MM.1S (cell line): ENCODE measurements around the gene SLC37A1.

Experiments
- DNase-seq: peaks from one replicate; pipeline ENCODE4 v3.0.0-alpha.2; 2015
- H2AFZ ChIP-seq: fragments of 300-600 bp; sonication (generic); 2 replicates; pipeline ENCODE4 v1.6.0; 2016; ENCODE audit warnings: antibody characterized with exemption, low read length
- H3F3A ChIP-seq: fragments of 300-600 bp; sonication (generic); 2 replicates; pipeline ENCODE4 v1.6.1; 2016; ENCODE audit warnings: mild to moderate bottlenecking, antibody characterized with exemption, low read length, moderate library complexity, mixed read lengths; ENCODE audit not compliant: insufficient read depth
- H3K27ac ChIP-seq: fragments of 300-600 bp; sonication (generic); 2 replicates; pipeline ENCODE4 v1.5.1; 2016; ENCODE audit warnings: mild to moderate bottlenecking, low read length
- H3K27me3 ChIP-seq: fragments of 300-600 bp; sonication (generic); replicated peaks from 2 replicates; pipeline ENCODE4 v1.6.0; 2016; ENCODE audit warnings: low read length; ENCODE audit not compliant: insufficient read depth
- H3K36me3 ChIP-seq: fragments of 300-600 bp; sonication (generic); replicated peaks from 2 replicates; pipeline ENCODE4 v1.6.1; 2016; ENCODE audit warnings: mild to moderate bottlenecking, low read length, mixed read lengths; ENCODE audit not compliant: insufficient read depth
- H3K4me1 ChIP-seq: fragments of 300-600 bp; sonication (generic); 2 replicates; pipeline ENCODE4 v1.6.1; 2016; ENCODE audit warnings: low read length, mixed read lengths
- H3K4me2 ChIP-seq: fragments of 300-600 bp; sonication (generic); 2 replicates; pipeline ENCODE4 v1.6.0; 2016; ENCODE audit warnings: low read depth, low read length
- H3K4me3 ChIP-seq: fragments of 300-600 bp; sonication (generic); 2 replicates; pipeline ENCODE4 v1.5.1; 2016; ENCODE audit warnings: low read length, mixed read lengths
- H3K79me2 ChIP-seq: fragments of 300-600 bp; sonication (generic); 2 replicates; pipeline ENCODE4 v1.6.1; 2016; ENCODE audit warnings: mixed run types, low read length, mixed read lengths
- H3K9ac ChIP-seq: fragments of 300-600 bp; sonication (generic); 2 replicates; pipeline ENCODE4 v1.6.1; 2016; ENCODE audit warnings: low read length, mixed read lengths
- H3K9me2 ChIP-seq: fragments of 300-600 bp; sonication (generic); replicated peaks from 2 replicates; pipeline ENCODE4 v1.6.1; 2016; ENCODE audit warnings: mild to moderate bottlenecking, low read length, mixed read lengths; ENCODE audit not compliant: insufficient read depth
- H3K9me3 ChIP-seq: fragments of 300-600 bp; sonication (generic); replicated peaks from 2 replicates; pipeline ENCODE4 v1.6.1; 2016; ENCODE audit warnings: mild to moderate bottlenecking, low read length, mixed read lengths; ENCODE audit not compliant: insufficient read depth
- H4K20me1 ChIP-seq: fragments of 300-600 bp; sonication (generic); 2 replicates; pipeline ENCODE4 v1.6.1; 2016; ENCODE audit warnings: mild to moderate bottlenecking, low read length, moderate library complexity, mixed read lengths; ENCODE audit not compliant: insufficient read depth
- CTCF ChIP-seq: fragments of 300-600 bp; sonication (generic); IDR thresholded peaks from 2 replicates; pipeline ENCODE4 v1.5.1; 2016; ENCODE audit warnings: antibody characterized with exemption, low read length, mixed read lengths
- EZH2 ChIP-seq: fragments of 300-600 bp; sonication (generic); optimal IDR thresholded peaks from 2 replicates; pipeline ENCODE3; 2017; ENCODE audit warnings: low read depth, mild to moderate bottlenecking, antibody characterized with exemption, low read length, mixed read lengths
- EZH2phosphoT487 ChIP-seq: fragments of 300-600 bp; sonication (generic); IDR thresholded peaks from 2 replicates; pipeline ENCODE4 v1.6.1; 2018; ENCODE audit warnings: antibody characterized with exemption, low read length

SLC37A1 gene

GRCh38 chr21:42556476-42556875 lies 42.8 kb downstream of the SLC37A1 start:
- no peaks in the 10 kb centered on the region for H3K9me2 ChIP-seq
- no peak overlapping the region for H3K4me3 ChIP-seq
- peaks cover 60% of the 10 kb centered on the region for H3K27me3 ChIP-seq
- no peak for DNase-seq
- H3F3A ChIP-seq, result no peaks in the 10 kb centered on the region
- no peak overlapping the region for H2AFZ ChIP-seq
- no peaks in the 10 kb centered on the region for H3K79me2 ChIP-seq
- H3K27ac ChIP-seq, result no peak overlapping the region
- H3K36me3 ChIP-seq, result no peaks in the 10 kb centered on the region
- H3K9ac ChIP-seq, result no peak overlapping the region
- TF ChIP-seq CTCF, result no peak
- TF ChIP-seq EZH2phosphoT487, result no peak
- TF ChIP-seq EZH2, result no peak
- no peaks in the 10 kb centered on the region for H4K20me1 ChIP-seq
- no peak overlapping the region for H3K4me2 ChIP-seq
- H3K4me1 ChIP-seq, result no peaks in the 10 kb centered on the region
- no peaks in the 10 kb centered on the region for H3K9me3 ChIP-seq

- H3K4me2 ChIP-seq, result no peak overlapping the region
- H3F3A ChIP-seq, result no peaks in the 10 kb centered on the region
- no peaks in the 10 kb centered on the region for H3K9me2 ChIP-seq
- H3K9me3 ChIP-seq, result no peaks in the 10 kb centered on the region
- no peaks in the 10 kb centered on the region for H3K36me3 ChIP-seq
- H4K20me1 ChIP-seq, result no peaks in the 10 kb centered on the region
- H3K9ac ChIP-seq, result no peak overlapping the region
- peaks cover 60% of the 10 kb centered on the region for H3K27me3 ChIP-seq
- H3K4me3 ChIP-seq, result no peak overlapping the region
- no peak overlapping the region for H3K27ac ChIP-seq
- H3K4me1 ChIP-seq, result no peaks in the 10 kb centered on the region
- no peak for DNase-seq
- no peak overlapping the region for H2AFZ ChIP-seq
- TF ChIP-seq EZH2phosphoT487 (no peak), EZH2 (no peak), CTCF (no peak)
- H3K79me2 ChIP-seq, result no peaks in the 10 kb centered on the region
Observed at GRCh38 chr21:42556960-42557359, 43.3 kb downstream of the SLC37A1 start.

GRCh38 chr21:42557420-42557819 lies 43.8 kb downstream of the SLC37A1 start:
- Histone ChIP-seq H3K9me3 (no peaks in the 10 kb centered on the region), H4K20me1 (no peaks in the 10 kb centered on the region), H3K27ac (no peak overlapping the region), H2AFZ (no peak overlapping the region), H3K9ac (no peak overlapping the region), H3K4me3 (no peak overlapping the region), H3K4me1 (no peaks in the 10 kb centered on the region), H3K27me3 (peaks cover 60% of the 10 kb centered on the region), H3K79me2 (no peaks in the 10 kb centered on the region), H3K9me2 (no peaks in the 10 kb centered on the region), H3K4me2 (no peak overlapping the region), H3F3A (no peaks in the 10 kb centered on the region), H3K36me3 (no peaks in the 10 kb centered on the region)
- TF ChIP-seq EZH2phosphoT487 (no peak), EZH2 (no peak), CTCF (no peak)
- DNase-seq, result no peak

GRCh38 chr21:42558368-42558767 lies 44.7 kb downstream of the SLC37A1 start:
- H3K9me3 ChIP-seq, result no peaks in the 10 kb centered on the region
- no peak overlapping the region for H3K27ac ChIP-seq
- no peak overlapping the region for H2AFZ ChIP-seq
- H3K9me2 ChIP-seq, result no peaks in the 10 kb centered on the region
- no peak for TF ChIP-seq EZH2
- no peak for TF ChIP-seq EZH2phosphoT487
- no peak for TF ChIP-seq CTCF
- no peak for DNase-seq
- H3K4me3 ChIP-seq, result no peak overlapping the region
- H3K4me1 ChIP-seq, result no peaks in the 10 kb centered on the region
- no peaks in the 10 kb centered on the region for H3K36me3 ChIP-seq
- peaks cover 60% of the 10 kb centered on the region for H3K27me3 ChIP-seq
- H3K79me2 ChIP-seq, result no peaks in the 10 kb centered on the region
- no peak overlapping the region for H3K9ac ChIP-seq
- no peaks in the 10 kb centered on the region for H4K20me1 ChIP-seq
- H3F3A ChIP-seq, result no peaks in the 10 kb centered on the region
- H3K4me2 ChIP-seq, result no peak overlapping the region
